Measurements from ENCODE around the gene AFF3.

The AFF3 gene

GRCh38 chr2:99898336-99899048 is 243.9 kb downstream of the AFF3 start:
- no peak overlapping the region for H3K27ac ChIP-seq
- no peak for TF ChIP-seq CTCF (conservative IDR thresholded peaks at IDR 0.05)

GRCh38 chr2:99891428-99891780 is 251.0 kb downstream of the AFF3 start:
- no peak overlapping the region for H3K27ac ChIP-seq
- no peak for TF ChIP-seq CTCF (conservative IDR thresholded peaks at IDR 0.05)

GRCh38 chr2:99890568-99891427 is 251.6 kb downstream of the AFF3 start:
- no peak overlapping the region for H3K27ac ChIP-seq
- TF ChIP-seq CTCF (conservative IDR thresholded peaks at IDR 0.05) = no peak

- no peak overlapping the region for H3K27ac ChIP-seq
- TF ChIP-seq CTCF (conservative IDR thresholded peaks at IDR 0.05) = no peak
These were observed 253.8 kb downstream of the AFF3 start for GRCh38 chr2:99888617-99889016.

- no peak overlapping the region for H3K27ac ChIP-seq
- no peak for TF ChIP-seq CTCF (conservative IDR thresholded peaks at IDR 0.05)
These were observed 256.0 kb downstream of the AFF3 start for GRCh38 chr2:99886418-99886817.

GRCh38 chr2:99883358-99883757 is 259.0 kb downstream of the AFF3 start:
- H3K27ac ChIP-seq = no peak overlapping the region
- no peak for TF ChIP-seq CTCF (conservative IDR thresholded peaks at IDR 0.05)

GRCh38 chr2:99881901-99882591 is 260.3 kb downstream of the AFF3 start:
- no peak overlapping the region for H3K27ac ChIP-seq
- TF ChIP-seq CTCF (conservative IDR thresholded peaks at IDR 0.05) = no peak

Data from VCaP (cell line).